NCI-H1048 (cell line): Measurements from ENCODE around the gene MST1R.
A peak's percentile ranks its signal among the peaks of the same experiment; 100 is the strongest.

ENCODE experiments used
- DNase-seq: peaks from one replicate; lab custom pipeline; 2025; lab: John Stamatoyannopoulos, UW

Gene MST1R

GRCh38 chr3:49877716-49878115 is 26.0 kb downstream of the MST1R start:
- no peak for DNase-seq

GRCh38 chr3:49876567-49876966 is 27.1 kb downstream of the MST1R start:
- DNase-seq, result no peak

- no peak for DNase-seq
Observed at GRCh38 chr3:49873623-49874022, 30.1 kb downstream of the MST1R start.

DNA sequence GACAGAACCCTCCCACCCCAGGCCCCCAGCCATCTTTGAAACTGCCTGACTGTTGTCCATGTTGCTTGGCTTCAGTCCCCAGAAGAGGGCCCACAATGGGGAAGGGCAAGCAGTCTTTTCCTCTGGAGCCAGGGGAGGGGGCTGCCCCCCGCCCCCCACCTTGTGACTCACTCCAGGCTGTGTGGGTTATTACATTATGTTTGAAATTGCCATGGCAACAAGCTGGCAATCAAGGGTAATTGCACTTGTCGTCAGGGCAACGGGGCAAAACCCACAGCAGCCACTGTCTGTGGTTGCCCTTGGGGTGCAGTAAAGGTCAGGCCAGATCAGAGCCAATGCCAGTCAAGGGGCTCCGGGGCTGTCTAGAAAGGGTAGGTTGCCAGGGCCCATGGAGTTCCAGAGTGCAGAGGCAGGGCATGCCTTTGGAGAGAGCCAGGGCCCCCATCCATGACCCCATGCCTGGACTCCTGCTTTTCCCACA is 30.8 kb downstream of the MST1R start:
- no peak for DNase-seq

DNA sequence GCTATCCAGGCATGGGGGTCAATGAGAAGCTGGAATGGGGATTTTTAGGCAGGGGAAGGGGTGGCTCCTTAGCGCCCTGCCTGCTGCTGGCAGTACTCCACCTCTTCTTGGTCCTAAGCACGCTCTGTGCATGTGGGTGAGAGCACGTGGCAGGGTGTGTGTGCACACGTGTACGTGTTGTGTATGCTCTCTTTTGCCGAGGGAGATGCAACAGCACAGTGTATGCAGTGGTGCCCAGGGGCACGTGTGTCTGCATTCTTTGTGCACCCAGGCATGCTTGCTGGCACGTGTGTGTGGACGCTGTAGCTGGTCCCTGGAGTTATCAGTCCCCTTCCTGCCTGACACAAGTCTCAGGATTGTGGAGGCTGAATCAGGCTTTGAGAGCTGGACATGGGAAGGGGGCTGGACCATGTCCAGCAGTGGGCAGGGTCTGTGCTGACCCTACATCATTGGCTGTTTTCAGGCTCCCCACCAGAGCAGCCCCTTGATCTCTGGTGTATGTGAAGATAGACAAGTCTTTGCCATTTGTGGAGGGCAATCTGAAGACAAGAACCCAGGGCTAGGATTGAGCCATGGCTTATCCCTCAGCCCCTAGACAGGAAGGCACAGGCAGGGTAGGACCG is 32.0 kb downstream of the MST1R start:
- no peak for DNase-seq

DNA sequence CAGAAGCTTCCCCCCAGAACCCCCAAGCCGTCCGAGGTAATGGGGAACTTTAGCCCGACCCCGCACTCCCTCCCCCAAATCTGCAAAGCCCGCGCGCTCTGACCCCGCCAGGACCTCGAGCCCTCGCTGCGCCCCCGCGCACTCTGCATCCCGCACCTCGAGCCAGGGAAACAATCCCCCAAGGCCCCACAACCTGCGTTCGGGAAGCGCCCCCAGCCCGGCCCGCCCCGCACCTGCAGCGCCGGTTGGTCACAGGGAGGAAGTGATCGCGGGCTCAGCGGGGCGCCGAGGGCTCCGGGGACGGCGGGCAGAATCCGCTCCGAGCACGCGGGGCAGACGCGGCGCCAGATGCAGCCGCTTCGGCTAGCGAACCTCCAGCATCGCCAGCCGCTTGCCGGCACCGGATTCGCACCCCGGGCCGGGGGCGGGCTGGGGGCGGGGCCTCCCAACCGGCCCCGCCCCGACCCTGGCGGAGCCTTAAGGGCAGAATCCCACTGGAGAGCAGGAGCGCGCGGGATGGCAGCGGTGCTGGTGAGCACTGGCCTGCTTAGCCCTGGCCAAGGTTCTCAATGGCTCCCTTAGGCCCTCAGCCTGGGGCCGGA is 34.0 kb downstream of the MST1R start, which contains the start of gene CAMKV:
Gene CAMKV (minus strand): TSS at position 382 of the 602 bp plus-strand sequence. CDS start 7,518 bp downstream, outside the sequence.
- DNase-seq, result no peak

- DNase-seq, result no peak
Observed at GRCh38 chr3:49868862-49869466, 34.7 kb downstream of the MST1R start.

- DNase-seq, result no peak
Observed at GRCh38 chr3:49867871-49868321, 35.8 kb downstream of the MST1R start.

GRCh38 chr3:49867400-49867799 is 36.3 kb downstream of the MST1R start:
- DNase-seq, result no peak

GRCh38 chr3:49865198-49865784 is 38.4 kb downstream of the MST1R start:
- DNase-seq, result no peak

DNA sequence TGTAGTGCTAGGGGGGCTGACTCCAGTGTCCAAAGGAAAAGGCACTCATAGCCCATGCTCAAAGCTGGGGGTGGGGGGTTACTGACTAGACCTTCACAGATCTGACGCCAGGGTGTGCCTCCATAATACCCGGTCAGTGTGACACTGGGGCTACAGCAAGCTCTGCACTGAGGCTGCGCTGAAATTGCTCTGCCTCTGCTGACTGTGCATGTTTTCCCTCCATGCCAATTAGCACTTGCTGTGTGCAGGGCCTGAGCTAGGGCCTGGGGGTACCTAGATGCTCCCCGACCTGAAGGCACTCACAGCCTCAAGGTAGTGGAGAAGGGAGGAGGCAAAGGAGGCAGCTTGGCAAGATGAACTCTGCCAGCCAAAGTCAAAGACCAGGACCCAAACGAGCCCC is 39.2 kb downstream of the MST1R start:
- no peak for DNase-seq

GRCh38 chr3:49859576-49860305 is 43.9 kb downstream of the MST1R start:
- no peak for DNase-seq

DNA sequence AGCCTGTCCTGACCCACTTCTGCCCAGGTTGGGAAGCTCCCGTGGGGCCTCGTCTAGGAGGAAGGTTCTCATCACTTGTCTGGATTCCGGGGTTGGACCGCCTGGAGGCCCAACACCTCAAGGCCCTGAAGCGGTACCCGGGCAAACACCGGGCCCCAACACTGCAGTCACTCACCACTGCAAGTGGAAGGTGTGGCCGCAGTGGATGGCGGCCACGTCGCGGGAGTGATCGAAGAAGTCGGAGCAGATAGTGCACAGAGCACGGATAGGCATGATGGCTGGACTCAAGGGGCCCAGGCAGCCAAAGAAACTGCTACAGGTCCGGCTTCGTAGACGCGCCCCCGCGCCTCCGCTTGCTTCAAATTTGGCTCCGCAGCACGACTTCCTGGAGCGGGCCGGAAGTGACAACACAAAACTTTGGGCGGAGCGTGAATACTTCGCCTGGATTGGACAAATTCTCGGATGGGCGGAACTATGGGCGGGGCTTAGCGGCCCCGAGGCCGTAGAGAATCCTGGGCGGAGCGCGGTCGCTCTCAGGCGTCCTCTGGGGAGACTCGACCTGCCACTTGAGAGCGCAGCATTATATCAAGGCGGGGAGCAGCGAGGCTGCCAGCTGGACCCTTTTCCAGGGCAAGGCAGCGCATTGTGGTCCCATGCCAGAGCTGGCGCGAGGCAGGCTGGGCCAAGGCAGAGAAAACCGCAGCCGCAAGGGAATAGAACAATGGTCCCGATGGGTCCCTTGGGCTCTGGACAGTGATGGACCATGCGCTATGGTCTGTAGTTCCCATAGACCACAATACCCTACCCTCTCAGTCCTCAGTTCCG is 47.3 kb downstream of the MST1R start, which contains the start of gene TRAIP:
Gene TRAIP (minus strand): TSS at position 384 of the 825 bp plus-strand sequence. CDS start 111 bp downstream, at position 273.
- peak; percentile 71 for DNase-seq

- no peak for DNase-seq
Observed at GRCh38 chr3:49855662-49856061, 48.0 kb downstream of the MST1R start.

DNA sequence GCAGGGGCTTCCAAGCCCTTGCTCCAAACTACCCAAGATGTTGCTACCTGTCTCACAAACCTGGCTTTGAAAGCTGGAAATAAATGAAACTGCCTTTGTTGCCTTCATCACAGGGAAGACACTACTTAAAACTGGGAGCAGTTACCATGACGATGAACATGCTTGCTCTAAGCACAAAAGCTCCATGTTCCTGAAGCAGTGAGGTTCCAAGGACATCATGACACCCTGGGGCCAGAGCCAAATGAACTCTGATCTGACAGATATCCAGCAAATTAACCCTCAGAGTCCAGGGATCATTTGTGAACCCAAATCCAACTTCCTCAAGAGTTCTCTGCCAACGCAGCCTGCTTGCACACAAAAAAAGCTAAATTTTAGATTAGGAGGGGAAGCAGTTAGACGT is 58.0 kb downstream of the MST1R start:
- DNase-seq, result no peak

DNA sequence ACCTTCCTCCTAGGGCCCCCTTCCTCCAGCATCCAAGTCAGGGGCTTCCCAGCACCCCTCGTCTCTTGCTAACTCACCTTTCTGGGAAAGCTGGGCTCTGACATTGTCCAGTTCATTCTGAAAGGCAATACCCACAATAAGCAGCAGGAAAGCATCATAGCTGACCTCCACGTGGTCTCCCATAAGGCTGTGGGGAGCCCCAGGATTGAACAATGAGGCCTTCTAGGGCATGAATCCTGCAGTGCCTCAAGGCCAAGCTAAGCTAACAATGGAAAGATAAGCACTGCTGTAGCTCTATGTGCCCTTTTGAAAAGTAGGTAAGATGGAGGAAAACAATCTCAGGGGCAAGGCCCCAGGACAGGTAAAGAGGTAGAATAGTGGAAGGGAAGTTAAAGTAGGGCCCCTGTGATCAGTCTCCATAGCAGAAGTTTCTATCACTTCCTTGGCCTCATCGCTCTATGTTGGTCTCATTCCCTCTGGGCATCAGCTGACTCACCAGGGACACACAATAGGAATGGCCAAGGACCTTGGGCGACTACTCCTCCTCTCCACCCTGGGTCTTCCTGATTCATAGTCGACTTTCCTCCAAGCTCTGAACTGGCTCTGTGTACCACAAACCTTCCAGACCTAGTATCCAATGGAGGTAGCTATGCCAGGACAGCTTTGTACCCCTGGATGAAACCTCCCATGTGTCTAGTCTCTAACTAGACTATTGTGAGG is 59.0 kb downstream of the MST1R start:
- no peak for DNase-seq

DNA sequence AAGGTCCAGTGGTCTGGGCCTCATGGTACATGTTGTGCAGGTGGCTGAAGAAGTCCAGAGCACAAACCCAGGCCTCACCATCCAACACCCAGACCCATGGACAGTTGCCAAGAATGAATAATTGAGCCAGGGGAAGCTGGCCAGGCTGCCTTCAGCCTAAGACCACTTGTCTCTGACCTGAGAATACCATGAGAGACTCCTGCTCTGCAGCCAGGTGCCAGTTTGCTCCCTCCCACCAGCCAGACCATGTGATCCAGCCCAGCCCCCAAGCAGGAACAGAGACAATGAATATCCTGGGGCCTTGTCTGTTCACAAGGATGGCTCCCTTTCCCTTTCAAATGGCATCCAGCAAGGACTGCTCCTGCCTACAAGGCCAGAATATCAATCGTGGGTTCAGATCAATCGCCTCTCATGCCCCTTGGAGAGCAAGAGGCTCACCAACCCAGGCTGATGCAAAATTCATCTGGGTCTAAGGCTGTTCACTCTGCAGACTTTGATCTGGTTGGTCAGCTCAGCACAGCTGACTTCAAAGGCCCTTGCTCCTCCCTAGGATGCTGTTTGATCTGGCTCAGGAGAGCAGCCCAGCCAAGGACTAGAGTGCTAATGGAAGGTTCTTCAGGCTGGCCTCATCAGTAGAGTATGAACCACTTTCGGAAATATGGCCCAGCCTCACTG is 60.7 kb downstream of the MST1R start:
- no peak for DNase-seq

DNA sequence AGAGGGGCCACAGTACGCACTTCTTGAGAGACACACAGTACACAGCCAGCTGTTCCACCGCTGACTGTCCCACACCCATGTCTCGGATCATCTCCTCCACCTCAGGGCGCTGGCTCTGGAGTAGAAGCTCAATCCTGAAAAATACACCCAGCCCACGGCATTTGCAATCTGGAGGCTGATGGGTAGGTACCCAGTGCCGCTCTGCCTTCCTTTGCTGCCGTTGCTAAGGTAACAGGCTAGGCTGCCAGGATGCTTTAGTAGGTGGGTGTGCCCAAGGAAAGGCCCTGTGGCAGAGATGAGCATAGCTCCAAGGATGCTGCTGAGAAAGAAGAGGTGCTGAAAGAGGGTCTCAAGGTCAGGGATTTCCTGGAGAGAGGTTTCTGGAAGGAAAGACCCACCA is 61.9 kb downstream of the MST1R start:
- DNase-seq, result no peak

GRCh38 chr3:49841126-49841696 is 62.5 kb downstream of the MST1R start:
- no peak for DNase-seq

- no peak for DNase-seq
Observed at GRCh38 chr3:49840388-49840787, 63.3 kb downstream of the MST1R start.
